H54 (cell line): ENCODE data around the gene ELOF1.
"Not testable (repeated sequence)": the region's sequence is repeated elsewhere in the genome, so short reads cannot be mapped to it uniquely, and the experiment has no call there.

Source experiments
- DNase-seq: peaks from one replicate; pipeline ENCODE4 v3.0.0; 2011; ENCODE audit warnings: low spot score, mixed read lengths; ENCODE audit not compliant: insufficient read length
- FAIRE-seq: peaks from 3 replicates; lab custom pipeline; 2011; peaks lifted over from hg19 to GRCh38; lab: Jason Lieb, UNC
- POLR2A ChIP-seq: IDR thresholded peaks from 2 replicates; pipeline ENCODE4 v1.6.1; 2011; ENCODE audit warnings: low read depth, mild to moderate bottlenecking, low read length

The ELOF1 gene

GRCh38 chr19:11558881-11559828 lies at the start of gene ELOF1:
TSS of gene ELOF1 (minus strand) at chr19:11559230. CDS start at chr19:11554347, 4,883 bp downstream.
- FAIRE-seq (peak; percentile 79), DNase-seq (peak; percentile 97)
- peak; percentile 90 for TF ChIP-seq POLR2A

DNA sequence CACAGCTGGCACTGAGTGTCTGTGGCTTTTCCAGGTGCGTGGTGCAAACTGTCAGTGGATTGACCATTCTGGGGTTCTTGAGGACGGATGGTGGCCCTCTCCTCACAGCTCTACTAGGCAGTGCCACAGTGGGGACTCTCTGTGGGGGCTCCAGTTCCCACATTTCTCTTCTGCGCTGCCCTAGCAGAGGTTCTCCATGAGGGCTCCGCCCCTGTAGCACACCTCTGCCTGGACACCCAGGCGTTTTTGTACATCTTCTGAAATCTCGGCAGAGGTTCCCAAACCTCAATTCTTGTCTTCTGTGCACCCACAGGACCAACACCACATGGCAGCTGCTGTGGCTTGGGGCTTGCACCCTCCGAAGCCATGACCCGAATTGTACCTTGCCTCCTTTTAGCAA lies 47.5 kb upstream of the ELOF1 start:
- no peak for FAIRE-seq
- DNase-seq: no peak
- no peak for TF ChIP-seq POLR2A

GRCh38 chr19:11599704-11600103 lies 40.7 kb upstream of the ELOF1 start:
- not testable (repeated sequence) for DNase-seq, FAIRE-seq

- TF ChIP-seq POLR2A: no peak
- FAIRE-seq: no peak
- DNase-seq: no peak
Measured at GRCh38 chr19:11598746-11599145, 39.7 kb upstream of the ELOF1 start.

DNA sequence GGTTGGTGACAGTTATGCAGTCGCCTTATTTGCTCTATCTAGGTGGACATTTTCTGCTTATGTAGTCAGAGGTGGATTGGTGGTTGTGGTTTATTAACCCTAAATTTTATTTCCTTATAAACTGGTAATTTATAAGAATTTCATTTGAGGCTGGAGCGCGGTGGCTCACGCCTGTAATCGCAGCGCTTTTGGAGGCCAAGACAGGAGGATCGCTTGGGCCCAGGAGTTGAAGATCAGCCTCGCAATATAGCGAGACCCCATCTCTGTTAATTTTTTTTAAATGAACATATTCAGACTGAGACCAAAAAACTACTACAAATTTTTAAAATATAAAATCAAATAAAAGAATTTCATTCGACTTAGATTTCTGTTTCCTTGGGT lies 39.1 kb upstream of the ELOF1 start:
- FAIRE-seq: no peak
- DNase-seq: no peak
- TF ChIP-seq POLR2A: no peak

GRCh38 chr19:11597202-11598102 lies 38.4 kb upstream of the ELOF1 start, which contains the start of gene ZNF627:
TSS of gene ZNF627 (plus strand) at chr19:11597483. CDS start at chr19:11597628, 145 bp downstream.
- peak; percentile 96 for DNase-seq
- FAIRE-seq: peak; percentile 96
- peak; percentile 92 for TF ChIP-seq POLR2A

DNA sequence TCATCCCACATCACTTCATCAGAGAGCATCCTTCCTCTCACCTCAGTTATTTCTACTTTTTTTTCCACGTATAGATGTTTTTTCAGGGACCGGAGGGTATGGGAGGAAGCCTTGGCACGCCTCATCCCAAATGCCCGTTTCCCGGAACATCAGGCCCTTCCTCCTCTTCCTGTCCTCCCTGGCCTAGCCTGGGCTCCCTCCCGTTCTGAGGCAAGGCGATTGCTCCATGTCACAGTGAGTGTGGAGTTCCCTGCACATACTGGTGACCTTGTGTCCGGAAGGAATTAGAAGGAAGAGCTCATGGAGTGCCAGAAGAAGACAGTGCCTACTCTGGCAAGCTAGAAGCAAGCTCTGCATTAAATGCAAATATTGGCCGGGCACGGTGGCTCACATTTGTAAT lies 37.1 kb upstream of the ELOF1 start:
- FAIRE-seq (no peak), DNase-seq (no peak)
- TF ChIP-seq POLR2A: no peak

DNA sequence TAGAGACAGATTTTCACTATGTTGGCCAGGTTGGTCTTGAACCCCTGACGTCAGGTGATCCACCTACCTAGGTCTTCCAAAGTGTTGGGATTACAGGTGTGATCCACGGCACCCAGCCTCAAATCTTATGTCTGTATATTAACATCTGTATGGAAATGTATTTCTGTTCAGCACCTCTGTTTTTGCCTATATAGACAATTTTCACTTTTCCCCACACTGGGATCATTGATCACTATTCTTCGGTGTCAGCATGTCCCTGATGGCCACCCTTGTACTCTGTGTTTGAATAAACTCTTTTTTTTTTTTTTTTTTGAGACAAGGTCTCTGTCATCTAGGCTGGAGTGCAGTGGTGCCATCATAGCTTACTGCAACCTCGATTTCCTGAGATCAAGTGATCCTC lies 35.1 kb upstream of the ELOF1 start:
- FAIRE-seq (no peak), DNase-seq (no peak)
- no peak for TF ChIP-seq POLR2A

GRCh38 chr19:11587975-11588631 lies 29.1 kb upstream of the ELOF1 start:
- peak; percentile 24 for DNase-seq
- FAIRE-seq: no peak
- no peak for TF ChIP-seq POLR2A

DNA sequence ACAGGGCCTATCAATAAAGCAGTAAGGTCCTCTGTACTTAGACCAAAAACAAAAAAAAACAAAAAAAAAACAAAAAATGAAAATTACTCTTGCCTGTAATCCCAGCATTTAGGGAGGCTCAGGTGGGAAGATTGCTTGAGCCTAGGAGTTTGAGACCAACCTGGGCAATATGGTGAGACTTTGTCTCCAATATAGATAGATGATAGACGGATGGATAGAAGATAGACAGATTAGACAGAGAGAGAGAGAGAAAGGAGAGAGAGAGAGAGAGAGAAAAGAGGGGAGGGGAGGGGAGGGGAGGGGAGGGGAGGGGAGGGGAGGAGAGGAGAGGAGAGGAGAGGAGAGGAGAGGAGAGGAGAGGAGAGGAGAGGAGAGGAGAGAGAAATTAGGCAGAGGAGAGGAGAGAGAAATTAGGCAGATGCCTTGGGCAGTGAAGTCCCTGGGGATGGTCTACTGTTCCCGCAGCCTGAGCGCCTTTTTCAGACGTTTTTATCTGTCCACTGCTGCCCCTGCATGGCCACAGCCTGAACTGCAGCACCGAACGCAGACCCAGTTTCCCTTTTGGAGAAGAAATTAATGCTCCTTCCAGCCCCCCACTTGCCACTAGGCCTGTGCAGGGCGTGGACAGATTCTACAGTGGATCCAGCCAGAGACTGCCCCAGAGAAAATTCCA lies 28.4 kb upstream of the ELOF1 start:
- DNase-seq (peak; percentile 73), FAIRE-seq (peak; percentile 85)
- TF ChIP-seq POLR2A: no peak

DNA sequence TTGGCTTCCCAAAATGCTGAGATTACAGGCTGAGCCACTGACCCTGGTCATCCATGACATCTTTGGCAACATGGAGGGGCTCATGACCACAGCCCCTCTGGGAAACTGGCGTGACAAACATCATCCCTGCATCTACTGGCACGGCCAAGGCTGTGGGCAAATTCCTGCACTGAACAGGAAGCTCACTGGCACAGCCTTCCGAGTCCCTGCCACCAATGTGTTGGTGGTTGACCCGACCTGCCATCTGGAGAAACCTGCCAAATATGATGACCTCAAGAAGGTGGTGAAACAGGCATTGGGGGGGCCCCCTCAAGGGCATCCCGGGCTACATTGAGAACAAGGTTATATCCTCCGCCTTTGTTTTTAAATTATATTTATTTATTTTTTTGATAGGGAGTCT lies 27.3 kb upstream of the ELOF1 start:
- FAIRE-seq (no peak), DNase-seq (no peak)
- TF ChIP-seq POLR2A: no peak

DNA sequence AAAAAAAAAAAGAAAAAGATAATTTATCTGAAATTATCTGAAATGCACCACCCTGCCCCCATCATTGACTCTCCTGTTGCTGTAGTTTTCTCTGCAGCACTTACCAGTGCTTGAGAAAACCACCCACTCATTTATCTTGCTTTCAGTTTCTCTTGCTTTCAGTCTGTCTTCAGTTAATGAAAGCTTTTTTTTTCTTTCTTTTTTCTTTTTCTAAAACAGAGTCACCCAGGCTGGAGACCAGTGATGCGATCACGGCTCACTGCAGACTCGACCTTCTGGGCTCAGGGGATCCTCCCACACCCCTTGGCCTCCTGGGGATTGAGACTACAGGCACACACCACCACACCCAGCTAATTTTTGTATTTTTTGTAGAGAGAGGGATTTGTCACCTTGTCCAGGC lies 22.7 kb upstream of the ELOF1 start:
- FAIRE-seq: no peak
- no peak for TF ChIP-seq POLR2A
- DNase-seq: no peak

DNA sequence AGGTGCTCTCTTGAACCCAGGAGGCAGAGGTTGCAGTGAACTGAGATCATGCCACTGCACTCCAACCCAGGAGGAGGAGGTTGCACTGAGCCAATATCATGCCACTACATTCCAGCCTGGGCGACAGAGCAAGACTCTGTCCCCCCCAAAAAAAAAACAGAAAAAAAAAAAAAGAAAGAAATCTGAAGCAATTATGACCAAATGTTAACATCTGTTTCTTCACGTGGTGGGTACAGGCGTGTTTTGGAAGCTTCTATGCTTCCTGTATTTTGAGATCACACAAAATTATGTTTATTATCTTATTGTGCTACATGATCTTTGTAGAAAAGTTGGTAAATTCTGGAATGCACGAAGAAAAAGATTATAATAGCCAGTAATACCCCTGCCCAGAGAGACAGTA lies 21.1 kb upstream of the ELOF1 start:
- FAIRE-seq: no peak
- TF ChIP-seq POLR2A: no peak

More for the DNA sequence above, 21.1 kb upstream of the ELOF1 start:
- no peak for DNase-seq
